Activated CD8-positive, alpha-beta T cell treated with anti-CD3 and anti-CD28 coated beads for 36 hours (primary cell): ENCODE results near the gene PKN1. TPM values are rescaled to one million over a fixed set of nuclear protein-coding genes. Genes with fewer than 3 reads are reported as not detected.

Source experiments
- ATAC-seq: fragments of 200-7000 bp; cut with Tn5 transposase; one replicate; pipeline ENCODE4 v1.10.0; 2021; ENCODE audit warnings: mild to moderate bottlenecking, moderate library complexity
- CTCF ChIA-PET: fragments of 350-600 bp; sonication (Branson Sonifier 250); formaldehyde crosslinking; loops from one replicate; lab custom pipeline; 2021; ENCODE audit warnings: antibody characterized with exemption; lab: Charles Lee
- POLR2A ChIA-PET: fragments of 350-600 bp; sonication (Branson Sonifier 250); formaldehyde crosslinking; loops from one replicate; lab custom pipeline; 2021; ENCODE audit warnings: antibody characterized with exemption; lab: Charles Lee
- DNase-seq: peaks from one replicate; pipeline ENCODE4 v3.0.0-alpha.2; 2020
- H3K27ac Mint-ChIP-seq: one replicate; pipeline ENCODE4 v1.8.0; 2021; ENCODE audit warnings: mild to moderate bottlenecking, mixed read lengths
- H3K27me3 Mint-ChIP-seq: one replicate; pipeline ENCODE4 v1.8.0; 2021; ENCODE audit warnings: mixed read lengths
- H3K36me3 Mint-ChIP-seq: one replicate; pipeline ENCODE4 v1.8.0; 2021; ENCODE audit warnings: low read depth, mixed read lengths
- H3K4me1 Mint-ChIP-seq: one replicate; pipeline ENCODE4 v1.8.0; 2021; ENCODE audit warnings: low read depth, mixed read lengths
- H3K4me3 Mint-ChIP-seq: one replicate; pipeline ENCODE4 v1.8.0; 2021; ENCODE audit warnings: mild to moderate bottlenecking, moderate library complexity, mixed read lengths
- H3K9me3 Mint-ChIP-seq: one replicate; pipeline ENCODE4 v1.8.0; 2021; ENCODE audit warnings: mixed read lengths
- intact Hi-C: fragments of 100-400 bp; cut with micrococcal nuclease; formaldehyde crosslinking; loops from one replicate; pipeline ENCODE4 v1.10.0; 2022
- total RNA-seq, 2 experiments: library from RNA; stranded (reverse); gene quantifications; one replicate each; pipeline ENCODE4 v1.2.3, GENCODE V29; 2021
- TF ChIP-seq, protein P1 (sequence below): fragments of 200-600 bp; IDR thresholded peaks from one replicate; pipeline ENCODE4 v1.8.0; 2022; ENCODE audit warnings: antibody characterized with exemption, mild to moderate bottlenecking

PKN1 gene
- total RNA-seq, 2 experiments from 2014 or later: 172 to 192 TPM

DNA sequence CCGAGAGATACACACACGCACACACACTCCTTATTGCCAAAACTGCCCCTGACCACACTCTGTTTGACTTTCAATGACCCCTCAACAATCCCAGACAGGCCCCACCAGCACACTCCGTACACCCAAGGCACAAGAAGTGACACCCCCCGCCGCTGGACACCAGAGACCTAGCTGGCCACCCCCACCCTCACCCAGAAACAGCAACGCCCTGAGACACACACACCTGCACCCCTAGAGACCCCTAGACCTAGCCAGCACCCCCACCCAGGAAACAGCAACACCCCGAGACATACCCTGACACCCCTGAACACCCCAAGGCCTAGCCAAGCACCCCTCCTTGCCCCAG lies 43.2 kb downstream of the PKN1 start:
- H3K36me3 Mint-ChIP-seq: peaks cover 1% of the 10 kb centered on the region
- intact Hi-C loops: loop anchor here (5.0 kb wide), 1 partner anchor 44 kb away; the partner anchor contains the start of gene PKN1
- DNase-seq (no peak), ATAC-seq (no peak)
- peaks cover 36% of the 10 kb centered on the region for H3K4me1 Mint-ChIP-seq
- H3K27me3 Mint-ChIP-seq: peaks cover 15% of the 10 kb centered on the region
- CTCF ChIA-PET: interaction anchor here (2.3 kb wide), 1 partner anchor 45 kb away, joined by 11 read pairs; no protein-coding TSS in a partner anchor
- H3K4me3 Mint-ChIP-seq: no peak overlapping the region
- no peak overlapping the region for H3K27ac Mint-ChIP-seq
- H3K9me3 Mint-ChIP-seq: no peaks in the 10 kb centered on the region
- TF ChIP-seq, protein P1, sequence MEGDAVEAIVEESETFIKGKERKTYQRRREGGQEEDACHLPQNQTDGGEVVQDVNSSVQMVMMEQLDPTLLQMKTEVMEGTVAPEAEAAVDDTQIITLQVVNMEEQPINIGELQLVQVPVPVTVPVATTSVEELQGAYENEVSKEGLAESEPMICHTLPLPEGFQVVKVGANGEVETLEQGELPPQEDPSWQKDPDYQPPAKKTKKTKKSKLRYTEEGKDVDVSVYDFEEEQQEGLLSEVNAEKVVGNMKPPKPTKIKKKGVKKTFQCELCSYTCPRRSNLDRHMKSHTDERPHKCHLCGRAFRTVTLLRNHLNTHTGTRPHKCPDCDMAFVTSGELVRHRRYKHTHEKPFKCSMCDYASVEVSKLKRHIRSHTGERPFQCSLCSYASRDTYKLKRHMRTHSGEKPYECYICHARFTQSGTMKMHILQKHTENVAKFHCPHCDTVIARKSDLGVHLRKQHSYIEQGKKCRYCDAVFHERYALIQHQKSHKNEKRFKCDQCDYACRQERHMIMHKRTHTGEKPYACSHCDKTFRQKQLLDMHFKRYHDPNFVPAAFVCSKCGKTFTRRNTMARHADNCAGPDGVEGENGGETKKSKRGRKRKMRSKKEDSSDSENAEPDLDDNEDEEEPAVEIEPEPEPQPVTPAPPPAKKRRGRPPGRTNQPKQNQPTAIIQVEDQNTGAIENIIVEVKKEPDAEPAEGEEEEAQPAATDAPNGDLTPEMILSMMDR: no peak
- POLR2A ChIA-PET: no interaction called here

DNA sequence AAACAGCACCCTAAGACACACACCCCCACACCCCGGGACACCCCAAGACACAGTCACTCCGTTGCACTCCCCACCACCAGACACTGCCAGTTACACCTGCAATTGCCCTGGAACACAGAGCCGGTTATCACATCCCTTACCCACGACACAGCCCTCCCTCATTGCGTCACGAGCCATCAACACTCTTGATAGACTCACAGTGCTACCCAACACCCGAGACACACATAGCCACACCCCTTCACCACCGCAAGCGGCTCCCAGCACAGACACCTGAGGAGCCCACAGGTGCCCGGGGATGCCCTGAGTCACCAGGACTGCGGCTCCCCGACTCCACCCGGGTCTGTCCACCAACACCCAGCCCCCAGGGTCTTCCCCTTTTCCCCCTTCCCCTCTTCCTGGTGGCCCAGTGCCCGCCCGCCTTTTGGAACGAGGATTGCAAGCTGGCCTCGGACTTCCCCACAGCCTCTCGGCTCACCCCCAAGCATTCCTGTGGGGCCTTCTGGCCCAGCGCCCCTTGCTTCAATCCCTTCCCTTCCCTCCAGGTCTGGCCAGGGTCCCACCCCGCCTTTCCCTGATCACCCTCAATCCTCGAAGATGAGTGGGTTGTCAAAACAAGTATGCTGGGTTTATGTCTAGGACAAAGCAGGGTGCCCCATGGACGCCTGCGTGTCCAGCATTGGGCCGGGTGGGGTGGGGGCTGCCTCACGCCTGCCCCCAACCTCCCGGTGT lies 43.7 kb downstream of the PKN1 start:
- TF ChIP-seq, protein P1: no peak
- no peak for ATAC-seq
- intact Hi-C loops: loop anchor here (5.0 kb wide), 1 partner anchor 45 kb away; the partner anchor contains the start of gene PKN1
- no peaks in the 10 kb centered on the region for H3K9me3 Mint-ChIP-seq
- peak overlapping the region; percentile 41 for H3K27ac Mint-ChIP-seq
- no peak overlapping the region for H3K4me3 Mint-ChIP-seq
- H3K36me3 Mint-ChIP-seq: no peaks in the 10 kb centered on the region
- CTCF ChIA-PET: interaction anchor here (1.8 kb wide), 1 partner anchor 44 kb away, joined by 7 read pairs; the partner anchor contains the start of gene PKN1
- peak; percentile 49 for DNase-seq
- H3K4me1 Mint-ChIP-seq: peaks cover 35% of the 10 kb centered on the region
- POLR2A ChIA-PET: interaction anchor here (0.8 to 1.0 kb wide), 2 partner anchors 44 to 66 kb away, joined by 3 read pairs; no protein-coding TSS in a partner anchor
- H3K27me3 Mint-ChIP-seq: peaks cover 15% of the 10 kb centered on the region

DNA sequence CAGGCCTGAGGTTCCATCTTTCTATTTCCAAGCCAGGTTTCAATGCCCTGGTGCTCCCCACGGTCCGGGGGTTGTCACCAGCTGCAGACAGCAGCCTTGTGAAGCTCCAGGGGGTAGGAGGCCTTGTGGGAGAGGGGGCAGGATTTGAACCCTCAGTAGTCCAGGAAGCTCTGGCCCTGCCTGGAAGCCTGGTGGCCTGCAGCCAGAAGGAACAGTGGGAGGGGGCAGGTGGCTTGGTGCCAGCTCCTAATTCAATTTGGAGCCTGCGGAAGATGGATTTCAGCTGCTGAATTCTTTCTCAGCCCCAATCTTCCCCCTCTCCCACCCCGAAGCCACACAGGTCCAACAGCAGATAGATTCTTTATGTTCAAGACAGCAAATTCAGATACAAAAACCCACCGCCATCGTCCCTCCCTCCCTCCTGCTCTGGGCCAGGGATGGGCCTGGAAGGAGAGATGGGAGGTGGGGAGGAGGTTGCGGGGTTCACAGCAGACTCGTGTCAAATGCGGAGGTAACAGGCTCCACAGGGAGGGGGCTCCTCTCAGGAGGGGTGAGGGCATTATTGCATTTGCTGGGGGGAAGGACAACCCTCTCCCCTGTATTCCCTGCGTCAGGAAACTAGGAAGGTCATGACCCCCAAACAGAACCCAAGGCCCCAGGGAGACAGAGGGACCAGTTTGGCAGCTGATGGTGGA lies 44.5 kb downstream of the PKN1 start:
- intact Hi-C loops: loop anchor here (5.0 kb wide), 1 partner anchor 45 kb away; the partner anchor contains the start of gene PKN1
- DNase-seq: no peak
- ATAC-seq: no peak
- H3K4me1 Mint-ChIP-seq: peaks cover 31% of the 10 kb centered on the region
- H3K27me3 Mint-ChIP-seq: peaks cover 14% of the 10 kb centered on the region
- POLR2A ChIA-PET: interaction anchor here (0.8 to 1.5 kb wide), 4 partner anchors 45 to 327 kb away, joined by 3 read pairs; no protein-coding TSS in a partner anchor
- H3K36me3 Mint-ChIP-seq: no peaks in the 10 kb centered on the region
- TF ChIP-seq, protein P1: no peak
- no peaks in the 10 kb centered on the region for H3K9me3 Mint-ChIP-seq
- CTCF ChIA-PET: interaction anchor here (1.0 to 2.8 kb wide), 4 partner anchors 25 to 57 kb away, joined by 3 to 12 read pairs (median 5); partner anchors contain the start of genes DDX39A and PKN1
- no peak overlapping the region for H3K27ac Mint-ChIP-seq
- H3K4me3 Mint-ChIP-seq: no peak overlapping the region

DNA sequence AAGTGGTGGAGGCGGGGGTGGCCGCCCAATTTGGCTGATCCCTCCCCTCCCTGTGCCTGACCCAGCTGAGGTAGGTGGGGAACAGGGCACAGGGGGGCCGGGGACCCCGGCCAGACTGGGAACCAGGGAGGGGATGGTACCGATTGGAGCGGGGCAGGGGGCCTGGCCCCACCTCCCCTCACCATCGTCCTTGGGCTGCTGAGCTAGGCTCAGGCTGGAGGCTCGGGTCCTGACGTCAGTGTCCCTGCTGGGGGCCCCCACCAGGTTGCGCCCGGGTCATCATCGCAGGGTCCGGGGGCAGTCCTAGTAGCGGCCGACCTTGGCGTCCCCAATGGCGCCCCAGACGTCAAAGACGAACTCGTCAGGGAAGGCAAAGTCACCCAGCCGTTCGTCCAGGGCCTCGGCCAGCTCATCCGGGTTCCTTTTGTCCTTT lies 45.0 kb downstream of the PKN1 start:
- Mint-ChIP-seq H3K27ac (no peak overlapping the region), H3K27me3 (peaks cover 9% of the 10 kb centered on the region), H3K36me3 (no peaks in the 10 kb centered on the region), H3K9me3 (no peaks in the 10 kb centered on the region), H3K4me1 (peaks cover 25% of the 10 kb centered on the region), H3K4me3 (no peak overlapping the region)
- ATAC-seq (no peak), DNase-seq (no peak)
- TF ChIP-seq, protein P1: no peak
- CTCF ChIA-PET: interaction anchor here (1.0 to 4.0 kb wide), 8 partner anchors 9 to 129 kb away, joined by 3 to 37 read pairs (median 10); partner anchors contain the start of genes DDX39A, GIPC1 and PKN1
- POLR2A ChIA-PET: interaction anchor here (0.8 to 1.5 kb wide), 6 partner anchors 10 to 328 kb away, joined by 3 read pairs; no protein-coding TSS in a partner anchor
- intact Hi-C loops: loop anchor here (5.0 kb wide), 1 partner anchor 46 kb away; the partner anchor contains the start of gene PKN1
